H1 (cell line): ENCODE data around the gene SYT17. TPM values are rescaled to one million over a fixed set of nuclear protein-coding genes. Genes with fewer than 3 reads are reported as not detected.

ENCODE experiments used
- CTCF ChIA-PET: fragments of 300-600 bp; sonication (Branson Sonifier 250); formaldehyde crosslinking; loops from one replicate; lab custom pipeline; 2021; ENCODE audit not compliant: partially characterized antibody; lab: Charles Lee
- POLR2A ChIA-PET: fragments of 300-600 bp; sonication (Branson Sonifier 250); formaldehyde crosslinking; loops from one replicate; lab custom pipeline; 2021; ENCODE audit warnings: inconsistent platforms; ENCODE audit not compliant: partially characterized antibody; lab: Charles Lee
- DNase-seq, 2 experiments: peaks; one replicate each; pipeline versions ENCODE4 v3.0.0 to v3.0.0-alpha.2; 2010 to 2022; ENCODE audit warnings: low spot score in 2 of 2, low read depth in 1 of 2, mixed read lengths in 1 of 2
- FAIRE-seq: peaks from 2 replicates; lab custom pipeline; 2011; peaks lifted over from hg19 to GRCh38; lab: Jason Lieb, UNC
- H2AFZ ChIP-seq: 2 replicates; pipeline ENCODE4 v1.8.1; 2012; ENCODE audit warnings: low read length, inconsistent platforms
- H2AK5ac ChIP-seq: 2 replicates; pipeline ENCODE4 v1.6.1; 2013; ENCODE audit warnings: low read depth, low read length
- H2BK120ac ChIP-seq: replicated peaks from 2 replicates; pipeline ENCODE3; 2013; ENCODE audit warnings: low read depth, low read length, inconsistent platforms
- H2BK12ac ChIP-seq: 2 replicates; pipeline ENCODE4 v1.6.1; 2013; ENCODE audit warnings: low read depth, low read length
- H2BK15ac ChIP-seq: 2 replicates; pipeline ENCODE4 v1.6.1; 2013; ENCODE audit warnings: low read length
- H2BK20ac ChIP-seq: 2 replicates; pipeline ENCODE4 v1.6.1; 2013; ENCODE audit warnings: low read length
- H2BK5ac ChIP-seq: 2 replicates; pipeline ENCODE4 v1.6.1; 2013; ENCODE audit warnings: low read depth, low read length
- H3K14ac ChIP-seq: 2 replicates; pipeline ENCODE4 v1.6.1; 2013; ENCODE audit warnings: inconsistent platforms; ENCODE audit not compliant: insufficient read length
- H3K18ac ChIP-seq: 2 replicates; pipeline ENCODE4 v1.6.1; 2013; ENCODE audit warnings: low read length; ENCODE audit errors: extremely low read depth
- H3K23ac ChIP-seq: 2 replicates; pipeline ENCODE4 v1.6.1; 2013; ENCODE audit warnings: inconsistent platforms; ENCODE audit not compliant: insufficient read length
- H3K23me2 ChIP-seq: 2 replicates; pipeline ENCODE4 v1.6.1; 2013; ENCODE audit warnings: low read depth, low read length
- H3K27ac ChIP-seq: 2 replicates; pipeline ENCODE4 v1.6.1; 2011; ENCODE audit warnings: low read depth, low read length, inconsistent platforms
- H3K27me3 ChIP-seq, 4 experiments: replicated peaks in 1 of 4; 1 replicate in 1 of 4; 2 replicates in 3 of 4; pipeline versions ENCODE4 v1.6.1 to v1.8.1; 2011 to 2013; ENCODE audit warnings: low read length in 3 of 4, mild to moderate bottlenecking in 3 of 4, inconsistent platforms in 2 of 4, mixed read lengths in 2 of 4, moderate library complexity in 1 of 4; ENCODE audit not compliant: control insufficient read depth in 3 of 4, insufficient read depth in 3 of 4; ENCODE audit errors: extremely low read depth in 1 of 4
- H3K36me3 ChIP-seq, 4 experiments: 2 replicates each; pipeline versions ENCODE4 v1.6.1 to v1.8.1; 2011 to 2013; ENCODE audit warnings: mild to moderate bottlenecking in 4 of 4, low read length in 3 of 4, moderate library complexity in 2 of 4, control low read depth in 1 of 4, inconsistent platforms in 1 of 4; ENCODE audit not compliant: insufficient read depth in 4 of 4, control insufficient read depth in 2 of 4
- H3K4ac ChIP-seq: replicated peaks from 2 replicates; pipeline ENCODE3; 2013; ENCODE audit warnings: low read length, low read depth, mixed read lengths, inconsistent platforms; ENCODE audit not compliant: insufficient read length
- H3K4me1 ChIP-seq, 4 experiments: replicated peaks in 1 of 4; 1 replicate in 1 of 4; 2 replicates in 3 of 4; pipeline versions ENCODE4 v1.6.1 to v1.8.1; 2011 to 2013; ENCODE audit warnings: low read length in 3 of 4, inconsistent platforms in 2 of 4, mixed read lengths in 1 of 4; ENCODE audit not compliant: insufficient read depth in 4 of 4, control insufficient read depth in 3 of 4
- H3K4me2 ChIP-seq, 2 experiments: 2 replicates each; pipeline versions ENCODE4 v1.6.1 to v1.8.1; 2011 to 2013; ENCODE audit warnings: low read depth in 2 of 2, low read length in 2 of 2, control low read depth in 1 of 2, inconsistent platforms in 1 of 2, mild to moderate bottlenecking in 1 of 2; ENCODE audit not compliant: insufficient read depth in 1 of 2
- H3K4me3 ChIP-seq, 4 experiments: fragments of 200-600, 300-600 bp in 1 of 4; sonication (generic), shearing (Covaris generic), sonication (Bioruptor Twin) in 1 of 4; 2 replicates each; pipeline versions ENCODE4 v1.5.1 to v1.8.1; 2011 to 2016; ENCODE audit warnings: low read length in 4 of 4, low read depth in 3 of 4, control low read depth in 2 of 4, inconsistent platforms in 2 of 4, mild to moderate bottlenecking in 2 of 4, mixed read lengths in 1 of 4, moderate library complexity in 1 of 4; ENCODE audit not compliant: insufficient read depth in 2 of 4; ENCODE audit errors: extremely low read depth in 1 of 4
- H3K56ac ChIP-seq: replicated peaks from 2 replicates; pipeline ENCODE3; 2013; ENCODE audit warnings: low read depth, mild to moderate bottlenecking, mixed read lengths, low read length, inconsistent platforms; ENCODE audit not compliant: insufficient read length
- H3K79me1 ChIP-seq: 2 replicates; pipeline ENCODE4 v1.6.1; 2013; ENCODE audit warnings: low read depth, low read length, control low read depth
- H3K79me2 ChIP-seq, 2 experiments: 2 replicates each; pipeline versions ENCODE4 v1.6.1 to v1.8.1; 2012 to 2013; ENCODE audit warnings: low read length in 2 of 2, mild to moderate bottlenecking in 2 of 2, inconsistent platforms in 1 of 2; ENCODE audit not compliant: insufficient read depth in 2 of 2, control insufficient read depth in 1 of 2
- H3K9ac ChIP-seq, 4 experiments: replicated peaks in 1 of 4; 1 replicate in 1 of 4; 2 replicates in 3 of 4; pipeline versions ENCODE4 v1.6.1 to v1.8.1; 2011 to 2013; ENCODE audit warnings: low read depth in 3 of 4, low read length in 3 of 4, control low read depth in 2 of 4, mild to moderate bottlenecking in 2 of 4, moderate library complexity in 2 of 4, inconsistent platforms in 1 of 4; ENCODE audit errors: extremely low read depth in 1 of 4
- H3K9me3 ChIP-seq, 2 experiments: 2 replicates each; pipeline versions ENCODE4 v1.6.1 to v1.8.1; 2012 to 2013; ENCODE audit warnings: mild to moderate bottlenecking in 2 of 2, moderate library complexity in 2 of 2, control low read depth in 1 of 2, inconsistent platforms in 1 of 2, low read depth in 1 of 2, low read length in 1 of 2, mixed read lengths in 1 of 2; ENCODE audit not compliant: insufficient read depth in 2 of 2
- H4K20me1 ChIP-seq, 2 experiments: replicated peaks in 1 of 2; 2 replicates each; pipeline versions ENCODE3 to v1.8.1; 2011 to 2013; ENCODE audit warnings: inconsistent platforms in 2 of 2, low read length in 2 of 2, mild to moderate bottlenecking in 1 of 2; ENCODE audit not compliant: insufficient read depth in 2 of 2, control insufficient read depth in 1 of 2
- H4K5ac ChIP-seq: 2 replicates; pipeline ENCODE4 v1.6.1; 2013; ENCODE audit warnings: low read length, low read depth, mixed read lengths, inconsistent platforms; ENCODE audit not compliant: insufficient read length
- H4K8ac ChIP-seq: 2 replicates; pipeline ENCODE4 v1.8.0; 2013; ENCODE audit warnings: mild to moderate bottlenecking, moderate library complexity, low read length, inconsistent platforms; ENCODE audit not compliant: insufficient read depth; ENCODE audit errors: extremely low read depth
- H4K91ac ChIP-seq: replicated peaks from 2 replicates; pipeline ENCODE3; 2013; ENCODE audit warnings: low read length, mixed read lengths, inconsistent platforms; ENCODE audit not compliant: insufficient read length
- HDAC2 ChIP-seq, 2 experiments: fragments of 300-600 bp in 1 of 2; sonication (generic) in 1 of 2; IDR thresholded peaks; 2 replicates each; pipeline ENCODE4 v1.6.1; 2011 to 2012; ENCODE audit warnings: low read depth in 2 of 2, low read length in 2 of 2, mild to moderate bottlenecking in 2 of 2, moderate library complexity in 2 of 2, borderline replicate concordance in 1 of 2, inconsistent platforms in 1 of 2
- KDM1A ChIP-seq: fragments of 200-600, 300-600 bp; sonication (generic); IDR thresholded peaks from 2 replicates; pipeline ENCODE4 v1.7.1; 2016; ENCODE audit warnings: mild to moderate bottlenecking, low read length, borderline replicate concordance
- SIN3A ChIP-seq, 2 experiments: IDR thresholded peaks in 1 of 2; conservative IDR thresholded peaks in 1 of 2; 2 replicates each; pipeline ENCODE4 v1.6.1; 2011 to 2012; ENCODE audit warnings: low read length in 2 of 2, improper control_type of control experiment in 1 of 2, low read depth in 1 of 2, mild to moderate bottlenecking in 1 of 2
- SIX5 ChIP-seq: IDR thresholded peaks from 2 replicates; pipeline ENCODE4 v1.6.1; 2011; ENCODE audit warnings: mild to moderate bottlenecking, low read depth, low read length
- TBP ChIP-seq: IDR thresholded peaks from 2 replicates; pipeline ENCODE4 v1.6.1; 2011; ENCODE audit warnings: low read depth, low read length, improper control_type of control experiment
- WGBS, 2 experiments: shearing (Covaris generic) in 1 of 2; methylation state at CpG; one replicate each; pipeline versions ENCODE4 v1.1.6 to v1.1.7; 2013 to 2015; ENCODE audit warnings: low lambda C conversion rate in 2 of 2, mixed read lengths in 2 of 2, inconsistent platforms in 1 of 2, low coverage in 1 of 2, missing lambda C conversion rate in 1 of 2; ENCODE audit not compliant: insufficient replicate concordance in 2 of 2, insufficient coverage in 1 of 2, insufficient read length in 1 of 2; ENCODE audit errors: extremely low coverage in 1 of 2, missing lambda C conversion rate in 1 of 2; 5-methylcytosine and 5-hydroxymethylcytosine counted together
- polyA plus RNA-seq, 7 experiments: library from polyadenylated mRNA; depleted of rRNA in 3 of 7; stranded (reverse) in 5 of 7; unstranded in 2 of 7; fragments of >200 nt in 5 of 7; fragments of 200-250 nt in 2 of 7; gene quantifications; 1 replicate in 5 of 7; 2 replicates in 1 of 7; 4 replicates in 1 of 7; pipeline versions ENCODE4 v1.2.1 to v1.2.3, GENCODE V29; 2011 to 2013; ENCODE audit warnings: missing spikeins in 2 of 7, mixed read lengths in 2 of 7
- total RNA-seq: library from RNA; stranded (reverse); fragmentation: NEBNext Ultra II Directional; extraction: Animal tissue kit (Norgen Biotek cat#: 25700); gene quantifications from 2 replicates; pipeline ENCODE4 v1.2.1, GENCODE V29; 2021

SYT17 gene
- total and polyA plus RNA-seq, 2 of the 8 experiments (the other 6 are each of a cell fraction or from before 2014, with no cell fraction given): 5.8 to 18.1 TPM

GRCh38 chr16:19136549-19137196 lies 31.4 kb upstream of the SYT17 start:
- no peaks in the 10 kb centered on the region for H3K79me2 ChIP-seq
- no peak overlapping the region for H3K27ac ChIP-seq
- peak overlapping the region; percentile 29; the same call in 1 of the 2 replicates for H2AK5ac ChIP-seq
- H3K4me3 ChIP-seq: no peak overlapping the region
- H2BK15ac ChIP-seq: no peak overlapping the region
- CTCF ChIA-PET: interaction anchor here (0.9 to 2.0 kb wide), 8 partner anchors 14 to 51 kb away, joined by 3 to 6 read pairs (median 4); no protein-coding TSS in a partner anchor
- H3K36me3 ChIP-seq: no peaks in the 10 kb centered on the region
- H3K9ac ChIP-seq: no peak overlapping the region
- no peaks in the 10 kb centered on the region for H3K23me2 ChIP-seq
- FAIRE-seq: no peak
- no peaks in the 10 kb centered on the region for H3K9me3 ChIP-seq
- no peak overlapping the region for H4K91ac ChIP-seq
- no peak overlapping the region for H3K4me2 ChIP-seq
- H2BK120ac ChIP-seq: no peak overlapping the region
- no peak overlapping the region for H2BK20ac ChIP-seq
- POLR2A ChIA-PET: no interaction called here
- H2BK12ac ChIP-seq: no peak overlapping the region
- H3K4ac ChIP-seq: no peak overlapping the region
- no peak overlapping the region for H2BK5ac ChIP-seq
- H4K8ac ChIP-seq: no peak overlapping the region
- H3K4me1 ChIP-seq: 0 out of 7 replicates have a peak, but pooled peaks cover 0 to 3% (median 0%) of the 10 kb centered on the region in 4 experiments
- no peak overlapping the region for H2AFZ ChIP-seq
- 81% methylated on average over 10 of the region's 10 CpGs; no CpG with 5 or more reads in 1 of the 2 experiments for WGBS, 2 experiments
- H4K20me1 ChIP-seq: no peaks in the 10 kb centered on the region
- H3K27me3 ChIP-seq: no peaks in the 10 kb centered on the region
- no peaks in the 10 kb centered on the region for H3K79me1 ChIP-seq
- H3K56ac ChIP-seq: no peak overlapping the region
- H4K5ac ChIP-seq: no peak overlapping the region
- H3K18ac ChIP-seq: no peak overlapping the region
- no peak for TF ChIP-seq SIN3A (conservative IDR thresholded peaks at IDR 0.05 in 1 of 2, IDR thresholded peaks at IDR 0.05 in 1 of 2; ENCODE audit: low read depth in 1 of 2, low read length in 2 of 2)
- peak; percentile 85; the same call in 1 of the 2 replicates for TF ChIP-seq KDM1A
- no peak for TF ChIP-seq TBP
- TF ChIP-seq HDAC2 (IDR thresholded peaks at IDR 0.05; ENCODE audit: borderline replicate concordance in 1 of 2, low read depth in 2 of 2, low read length in 2 of 2): 0 out of 4 replicates have a peak, but pooled peaks of 1 of the 2 experiments have one; percentile 29
- TF ChIP-seq SIX5: no peak
- no peak overlapping the region for H3K14ac ChIP-seq
- DNase-seq: no peak
- H3K23ac ChIP-seq: no peak overlapping the region
